ENCODE data around the gene SDR39U1. TPM values are rescaled to one million over a fixed set of nuclear protein-coding genes. Genes with fewer than 3 reads are reported as not detected.

Gene SDR39U1
- total and polyA plus RNA-seq, 10 of the 15 experiments (the other 5 are each of a cell fraction or from before 2014, with no cell fraction given), result 14.0 to 89.3 (median 42.2) TPM

DNA sequence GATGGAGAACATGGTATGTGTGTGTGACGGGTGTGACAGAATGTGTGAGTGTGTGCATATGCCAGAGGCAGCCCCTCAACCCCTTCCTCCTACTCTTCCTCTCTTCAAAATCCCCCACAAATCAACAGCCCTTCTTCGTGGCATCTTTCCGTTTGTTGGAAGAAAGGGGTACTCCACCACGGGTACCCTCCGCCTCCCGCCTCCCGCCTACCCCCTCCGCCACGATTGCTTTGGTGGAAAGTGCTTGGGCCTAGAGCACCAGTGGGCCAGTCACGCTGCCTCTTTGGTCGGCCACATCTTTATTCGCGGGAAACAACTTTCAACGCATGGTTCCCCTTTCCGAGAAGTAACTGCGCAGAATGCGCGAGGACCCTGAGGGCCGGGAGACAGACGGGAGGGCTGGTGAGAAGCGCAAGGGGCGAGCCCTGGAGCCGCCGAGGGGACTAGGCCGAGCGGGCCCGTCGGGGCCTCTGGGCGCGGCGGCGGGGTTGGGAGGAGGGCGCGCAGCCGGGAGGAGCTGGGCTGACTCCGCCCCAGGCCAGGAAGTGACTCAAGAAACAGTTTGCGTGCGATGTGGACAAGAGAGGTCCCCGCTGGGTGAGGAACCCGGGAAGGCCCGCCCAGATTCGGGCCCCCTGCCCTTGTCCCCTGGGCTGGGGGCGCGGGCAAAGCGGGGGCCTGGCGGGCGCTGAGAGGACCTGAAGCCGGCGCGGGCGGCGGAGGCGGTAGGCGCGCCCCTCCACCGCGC is 13.0 kb downstream of the SDR39U1 start, which contains the start of the genes CBLN3 and KHNYN (continued):
- TF ChIP-seq, protein P1, sequence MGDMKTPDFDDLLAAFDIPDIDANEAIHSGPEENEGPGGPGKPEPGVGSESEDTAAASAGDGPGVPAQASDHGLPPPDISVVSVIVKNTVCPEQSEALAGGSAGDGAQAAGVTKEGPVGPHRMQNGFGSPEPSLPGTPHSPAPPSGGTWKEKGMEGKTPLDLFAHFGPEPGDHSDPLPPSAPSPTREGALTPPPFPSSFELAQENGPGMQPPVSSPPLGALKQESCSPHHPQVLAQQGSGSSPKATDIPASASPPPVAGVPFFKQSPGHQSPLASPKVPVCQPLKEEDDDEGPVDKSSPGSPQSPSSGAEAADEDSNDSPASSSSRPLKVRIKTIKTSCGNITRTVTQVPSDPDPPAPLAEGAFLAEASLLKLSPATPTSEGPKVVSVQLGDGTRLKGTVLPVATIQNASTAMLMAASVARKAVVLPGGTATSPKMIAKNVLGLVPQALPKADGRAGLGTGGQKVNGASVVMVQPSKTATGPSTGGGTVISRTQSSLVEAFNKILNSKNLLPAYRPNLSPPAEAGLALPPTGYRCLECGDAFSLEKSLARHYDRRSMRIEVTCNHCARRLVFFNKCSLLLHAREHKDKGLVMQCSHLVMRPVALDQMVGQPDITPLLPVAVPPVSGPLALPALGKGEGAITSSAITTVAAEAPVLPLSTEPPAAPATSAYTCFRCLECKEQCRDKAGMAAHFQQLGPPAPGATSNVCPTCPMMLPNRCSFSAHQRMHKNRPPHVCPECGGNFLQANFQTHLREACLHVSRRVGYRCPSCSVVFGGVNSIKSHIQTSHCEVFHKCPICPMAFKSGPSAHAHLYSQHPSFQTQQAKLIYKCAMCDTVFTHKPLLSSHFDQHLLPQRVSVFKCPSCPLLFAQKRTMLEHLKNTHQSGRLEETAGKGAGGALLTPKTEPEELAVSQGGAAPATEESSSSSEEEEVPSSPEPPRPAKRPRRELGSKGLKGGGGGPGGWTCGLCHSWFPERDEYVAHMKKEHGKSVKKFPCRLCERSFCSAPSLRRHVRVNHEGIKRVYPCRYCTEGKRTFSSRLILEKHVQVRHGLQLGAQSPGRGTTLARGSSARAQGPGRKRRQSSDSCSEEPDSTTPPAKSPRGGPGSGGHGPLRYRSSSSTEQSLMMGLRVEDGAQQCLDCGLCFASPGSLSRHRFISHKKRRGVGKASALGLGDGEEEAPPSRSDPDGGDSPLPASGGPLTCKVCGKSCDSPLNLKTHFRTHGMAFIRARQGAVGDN (IDR thresholded peaks at IDR 0.05), result peak; percentile 94
- 0 out of 3 replicates have a peak, but pooled peaks of 1 of the 2 experiments have one; percentile 31 for TF ChIP-seq EGR1 (IDR thresholded peaks at IDR 0.05; ENCODE audit: borderline replicate concordance in 1 of 2, low read depth in 2 of 2, low read length in 2 of 2)
- TF ChIP-seq IKZF1 (conservative IDR thresholded peaks at IDR 0.05), result peak; percentile 81
- peak; percentile 80 for TF ChIP-seq DPF2 (IDR thresholded peaks at IDR 0.05)
- peak; percentile 70; the same call in 2 of the 3 replicates for TF ChIP-seq POU2F2 (IDR thresholded peaks at IDR 0.05; ENCODE audit: borderline replicate concordance, low read depth, low read length)
- peak; percentile 17; the same call in 1 of the 2 replicates for TF ChIP-seq CREM (IDR thresholded peaks at IDR 0.05; ENCODE audit: low read depth)
- peak; percentile 84 for TF ChIP-seq NR2F1 (conservative IDR thresholded peaks at IDR 0.05)
- peak; percentile 68; the same call in 1 of the 2 replicates for TF ChIP-seq CREB1 (IDR thresholded peaks at IDR 0.05; ENCODE audit: low read depth)
- TF ChIP-seq POLR2AphosphoS5 (IDR thresholded peaks at IDR 0.05; ENCODE audit: low read length), result peak; percentile 87
- TF ChIP-seq RELA (IDR thresholded peaks at IDR 0.05; ENCODE audit: borderline replicate concordance, partially characterized antibody), result peak; percentile 37
- TF ChIP-seq NFIC (IDR thresholded peaks at IDR 0.05; ENCODE audit: low read depth, low read length), result no peak
- TF ChIP-seq CBFB (IDR thresholded peaks at IDR 0.05; ENCODE audit: low read depth), result no peak; the same call in 1 of the 2 replicates
- TF ChIP-seq TAF1 (IDR thresholded peaks at IDR 0.05; ENCODE audit: borderline replicate concordance, low read depth, low read length), result peak; percentile 79; the same call in 1 of the 2 replicates
- TF ChIP-seq, protein P2, sequence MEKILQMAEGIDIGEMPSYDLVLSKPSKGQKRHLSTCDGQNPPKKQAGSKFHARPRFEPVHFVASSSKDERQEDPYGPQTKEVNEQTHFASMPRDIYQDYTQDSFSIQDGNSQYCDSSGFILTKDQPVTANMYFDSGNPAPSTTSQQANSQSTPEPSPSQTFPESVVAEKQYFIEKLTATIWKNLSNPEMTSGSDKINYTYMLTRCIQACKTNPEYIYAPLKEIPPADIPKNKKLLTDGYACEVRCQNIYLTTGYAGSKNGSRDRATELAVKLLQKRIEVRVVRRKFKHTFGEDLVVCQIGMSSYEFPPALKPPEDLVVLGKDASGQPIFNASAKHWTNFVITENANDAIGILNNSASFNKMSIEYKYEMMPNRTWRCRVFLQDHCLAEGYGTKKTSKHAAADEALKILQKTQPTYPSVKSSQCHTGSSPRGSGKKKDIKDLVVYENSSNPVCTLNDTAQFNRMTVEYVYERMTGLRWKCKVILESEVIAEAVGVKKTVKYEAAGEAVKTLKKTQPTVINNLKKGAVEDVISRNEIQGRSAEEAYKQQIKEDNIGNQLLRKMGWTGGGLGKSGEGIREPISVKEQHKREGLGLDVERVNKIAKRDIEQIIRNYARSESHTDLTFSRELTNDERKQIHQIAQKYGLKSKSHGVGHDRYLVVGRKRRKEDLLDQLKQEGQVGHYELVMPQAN (conservative IDR thresholded peaks at IDR 0.05), result peak; percentile 58; the same call in 1 of the 2 replicates
- TF ChIP-seq, protein P3, sequence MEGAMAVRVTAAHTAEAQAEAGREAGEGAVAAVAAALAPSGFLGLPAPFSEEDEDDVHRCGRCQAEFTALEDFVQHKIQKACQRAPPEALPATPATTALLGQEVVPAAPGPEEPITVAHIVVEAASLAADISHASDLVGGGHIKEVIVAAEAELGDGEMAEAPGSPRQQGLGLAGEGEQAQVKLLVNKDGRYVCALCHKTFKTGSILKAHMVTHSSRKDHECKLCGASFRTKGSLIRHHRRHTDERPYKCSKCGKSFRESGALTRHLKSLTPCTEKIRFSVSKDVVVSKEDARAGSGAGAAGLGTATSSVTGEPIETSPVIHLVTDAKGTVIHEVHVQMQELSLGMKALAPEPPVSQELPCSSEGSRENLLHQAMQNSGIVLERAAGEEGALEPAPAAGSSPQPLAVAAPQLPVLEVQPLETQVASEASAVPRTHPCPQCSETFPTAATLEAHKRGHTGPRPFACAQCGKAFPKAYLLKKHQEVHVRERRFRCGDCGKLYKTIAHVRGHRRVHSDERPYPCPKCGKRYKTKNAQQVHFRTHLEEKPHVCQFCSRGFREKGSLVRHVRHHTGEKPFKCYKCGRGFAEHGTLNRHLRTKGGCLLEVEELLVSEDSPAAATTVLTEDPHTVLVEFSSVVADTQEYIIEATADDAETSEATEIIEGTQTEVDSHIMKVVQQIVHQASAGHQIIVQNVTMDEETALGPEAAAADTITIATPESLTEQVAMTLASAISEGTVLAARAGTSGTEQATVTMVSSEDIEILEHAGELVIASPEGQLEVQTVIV (IDR thresholded peaks at IDR 0.05; ENCODE audit: borderline replicate concordance, partially characterized antibody), result peak; percentile 36
- TF ChIP-seq BACH1 (IDR thresholded peaks at IDR 0.05; ENCODE audit: borderline replicate concordance), result peak; percentile 76; the same call in 1 of the 2 replicates
- peak; percentile 64 for TF ChIP-seq SMAD1 (IDR thresholded peaks at IDR 0.05; ENCODE audit: low read depth, partially characterized antibody)
- peak; percentile 62 for TF ChIP-seq KLF5 (IDR thresholded peaks at IDR 0.05; ENCODE audit: partially characterized antibody)
- peak; percentile 48; the same call in 1 of the 2 replicates for TF ChIP-seq SPI1 (IDR thresholded peaks at IDR 0.05; ENCODE audit: borderline replicate concordance, insufficient read depth, low read depth, low read length)
- no peak for TF ChIP-seq STAT3 (IDR thresholded peaks at IDR 0.05; ENCODE audit: low read depth, low read length)
